ENCODE results near the gene SSR1. TPM values are rescaled to one million over a fixed set of nuclear protein-coding genes. Genes with fewer than 3 reads are reported as not detected.

Gene SSR1
- total and polyA plus RNA-seq, 9 of the 15 experiments (the other 6 are each of a cell fraction or from before 2014, with no cell fraction given) = 87.7 to 220 (median 144) TPM

- peak; percentile 88 for TF ChIP-seq REST (IDR thresholded peaks at IDR 0.05; ENCODE audit: borderline replicate concordance)
- peak; percentile 77; the same call in 1 of the 2 replicates for TF ChIP-seq REST (CRISPR knock-in tag; IDR thresholded peaks at IDR 0.05; ENCODE audit: low read depth)
- TF ChIP-seq FOXP4 (CRISPR knock-in tag; IDR thresholded peaks at IDR 0.05; ENCODE audit: borderline replicate concordance) = no peak; the same call in 1 of the 2 replicates
- TF ChIP-seq ZNF57 (CRISPR knock-in tag; IDR thresholded peaks at IDR 0.05) = no peak
- no peak for TF ChIP-seq ZNF444 (CRISPR knock-in tag; IDR thresholded peaks at IDR 0.05)
- TF ChIP-seq GMEB1 (CRISPR knock-in tag; IDR thresholded peaks at IDR 0.05) = peak; percentile 95
- TF ChIP-seq HES1 (IDR thresholded peaks at IDR 0.05; ENCODE audit: low read depth) = peak; percentile 86
- TF ChIP-seq IRF1 (CRISPR knock-in tag; IDR thresholded peaks at IDR 0.05; ENCODE audit: borderline replicate concordance) = no peak
- no peak for TF ChIP-seq SIX5 (IDR thresholded peaks at IDR 0.05; ENCODE audit: borderline replicate concordance in 1 of 2, insufficient read depth in 1 of 2, low read depth in 1 of 2, low read length in 2 of 2)
- TF ChIP-seq THAP7 (CRISPR knock-in tag; IDR thresholded peaks at IDR 0.05) = no peak
- TF ChIP-seq SETDB1 (IDR thresholded peaks at IDR 0.05; ENCODE audit: low read length) = peak; percentile 93
Observed at GRCh38 chr6:7312616-7313504, at the start of gene SSR1 (continued).
